HCT116 (cell line): ENCODE measurements around the gene LCN1. TPM values are rescaled to one million over a fixed set of nuclear protein-coding genes. Genes with fewer than 3 reads are reported as not detected.
"Not testable (repeated sequence)": the region's sequence is repeated elsewhere in the genome, so short reads cannot be mapped to it uniquely, and the experiment has no call there.

Experiments
- ATAC-seq: fragments of 200-7000 bp; cut with Tn5 transposase; 2 replicates; pipeline ENCODE4 v1.9.1; 2020; ENCODE audit warnings: mild to moderate bottlenecking, moderate library complexity
- BruUV-seq: library from RNA; stranded (reverse); fragments of 400-500 nt; replicated peaks from 2 replicates; lab custom pipeline; 2021; lab: Mats Ljungman, UMichigan
- CTCF ChIA-PET: fragments of 300-600 bp; sonication (Branson Sonifier 250); formaldehyde crosslinking; loops from one replicate; lab custom pipeline; 2021; ENCODE audit warnings: antibody characterized with exemption; lab: Charles Lee
- POLR2A ChIA-PET: fragments of 300-600, 350-600 bp; sonication (Branson Sonifier 250); formaldehyde crosslinking; loops from one replicate; lab custom pipeline; 2021; ENCODE audit warnings: antibody characterized with exemption; lab: Charles Lee
- RAD21 ChIA-PET, 2 experiments: fragments of 300-600 bp; sonication (Branson Sonifier 250); formaldehyde crosslinking; loops; one replicate each; lab custom pipeline; 2023; ENCODE audit warnings: low total read pairs in 2 of 2; ENCODE audit not compliant: uncharacterized antibody in 2 of 2, unreplicated experiment in 2 of 2, low non-redundant PET in 1 of 2; lab: Charles Lee
- DNase-seq: peaks from one replicate; pipeline ENCODE4 v3.0.0-alpha.2; 2010; ENCODE audit warnings: low read depth, low spot score
- H2AFZ ChIP-seq: fragments of 200-600 bp; shearing (Covaris generic), sonication (generic); 2 replicates; pipeline ENCODE4 v1.6.1; 2017; ENCODE audit warnings: low read depth, mixed run types, mixed read lengths, antibody characterized with exemption, low read length; ENCODE audit not compliant: poor library complexity, severe bottlenecking
- H3K27ac ChIP-seq: 2 replicates; pipeline ENCODE4 v1.5.1; 2012; ENCODE audit warnings: low read depth, low read length
- H3K27me3 ChIP-seq: fragments of 200-600 bp; sonication (generic); 2 replicates; pipeline ENCODE4 v1.6.1; 2016; ENCODE audit warnings: mixed run types, low read length, mixed read lengths; ENCODE audit not compliant: insufficient read depth
- H3K36me3 ChIP-seq, 2 experiments: fragments of 200-500 bp in 1 of 2; fragments of 200-600 bp in 1 of 2; sonication (Bioruptor generic) in 1 of 2; sonication (generic) in 1 of 2; 2 replicates each; pipeline versions ENCODE4 v1.5.1 to v1.6.1; 2014 to 2016; ENCODE audit warnings: low read length in 2 of 2, inconsistent platforms in 1 of 2, mixed read lengths in 1 of 2, mixed run types in 1 of 2; ENCODE audit not compliant: insufficient read depth in 2 of 2, control insufficient read depth in 1 of 2
- H3K4me1 ChIP-seq, 2 experiments: fragments of 200-600 bp in 1 of 2; sonication (generic) in 1 of 2; 2 replicates each; pipeline versions ENCODE4 v1.5.1 to v1.6.1; 2012 to 2017; ENCODE audit warnings: low read length in 2 of 2, inconsistent platforms in 1 of 2, mild to moderate bottlenecking in 1 of 2, mixed read lengths in 1 of 2, mixed run types in 1 of 2, moderate library complexity in 1 of 2; ENCODE audit not compliant: insufficient read depth in 2 of 2, control insufficient read depth in 1 of 2
- H3K4me2 ChIP-seq: fragments of 200-600 bp; sonication (generic); 2 replicates; pipeline ENCODE4 v1.6.1; 2017; ENCODE audit warnings: mixed run types, low read length, mixed read lengths
- H3K4me3 ChIP-seq, 2 experiments: fragments of 200-600 bp in 1 of 2; sonication (generic) in 1 of 2; replicated peaks in 1 of 2; 2 replicates each; pipeline ENCODE4 v1.5.1; 2011 to 2016; ENCODE audit warnings: low read length in 2 of 2, control low read depth in 1 of 2, low read depth in 1 of 2, mild to moderate bottlenecking in 1 of 2, mixed read lengths in 1 of 2, mixed run types in 1 of 2
- H3K79me2 ChIP-seq: fragments of 200-600 bp; sonication (generic); 2 replicates; pipeline ENCODE4 v1.6.1; 2017; ENCODE audit warnings: mild to moderate bottlenecking, mixed run types, low read length, moderate library complexity, mixed read lengths; ENCODE audit not compliant: insufficient read depth
- H3K9ac ChIP-seq: fragments of 200-600 bp; sonication (generic); 2 replicates; pipeline ENCODE4 v1.6.1; 2016; ENCODE audit warnings: low read length, mixed read lengths
- H3K9me2 ChIP-seq: fragments of 200-600 bp; sonication (generic), shearing (Covaris generic); 2 replicates; pipeline ENCODE4 v1.6.1; 2017; ENCODE audit warnings: mixed run types, mild to moderate bottlenecking, moderate library complexity; ENCODE audit not compliant: insufficient read depth
- H3K9me3 ChIP-seq, 2 experiments: fragments of 200-500 bp in 1 of 2; fragments of 200-600 bp in 1 of 2; sonication (Bioruptor generic) in 1 of 2; sonication (generic) in 1 of 2; 2 replicates each; pipeline ENCODE4 v1.6.1; 2014 to 2017; ENCODE audit warnings: low read length in 2 of 2, mixed read lengths in 2 of 2, inconsistent platforms in 1 of 2, low read depth in 1 of 2, mild to moderate bottlenecking in 1 of 2, mixed run types in 1 of 2, moderate library complexity in 1 of 2; ENCODE audit not compliant: control insufficient read depth in 1 of 2, insufficient read depth in 1 of 2
- H4K20me1 ChIP-seq: fragments of 200-600 bp; sonication (generic), shearing (Covaris generic); 2 replicates; pipeline ENCODE4 v1.6.1; 2017; ENCODE audit warnings: mixed run types, mild to moderate bottlenecking, moderate library complexity; ENCODE audit not compliant: insufficient read depth
- ELF1 ChIP-seq: IDR thresholded peaks from 2 replicates; pipeline ENCODE4 v1.6.1; 2012; ENCODE audit warnings: low read depth, borderline replicate concordance
- POLR2AphosphoS5 ChIP-seq: IDR thresholded peaks from 2 replicates; pipeline ENCODE4 v1.6.1; 2011; ENCODE audit warnings: mild to moderate bottlenecking, low read depth, low read length, moderate library complexity
- SIN3A ChIP-seq: IDR thresholded peaks from 2 replicates; pipeline ENCODE4 v1.6.1; 2012; ENCODE audit warnings: low read depth
- SRF ChIP-seq: IDR thresholded peaks from 2 replicates; pipeline ENCODE4 v1.6.1; 2012; ENCODE audit warnings: low read depth
- intact Hi-C: fragments of 100-400 bp; cut with micrococcal nuclease; formaldehyde crosslinking; loops from 2 replicates; pipeline ENCODE4 v1.10.0; 2022
- total RNA-seq: library from RNA; stranded (reverse); gene quantifications from one replicate; pipeline ENCODE4 v1.2.1, GENCODE V29; 2021; ENCODE audit not compliant: unreplicated experiment

Gene LCN1
- total RNA-seq, 1 experiment from 2014 or later, result not detected

- DNase-seq, H3K4me3 ChIP-seq, H3K36me3 ChIP-seq, H3K9me2 ChIP-seq, CTCF ChIA-PET, H4K20me1 ChIP-seq, POLR2A ChIA-PET, H3K4me1 ChIP-seq, intact Hi-C loops, H3K9ac ChIP-seq, H3K79me2 ChIP-seq, BruUV-seq, H2AFZ ChIP-seq, ATAC-seq, H3K4me2 ChIP-seq, H3K9me3 ChIP-seq, H3K27me3 ChIP-seq, H3K27ac ChIP-seq, RAD21 ChIA-PET: not testable (repeated sequence)
Measured at GRCh38 chr9:135528842-135529435, 7.7 kb downstream of the LCN1 start.

DNA sequence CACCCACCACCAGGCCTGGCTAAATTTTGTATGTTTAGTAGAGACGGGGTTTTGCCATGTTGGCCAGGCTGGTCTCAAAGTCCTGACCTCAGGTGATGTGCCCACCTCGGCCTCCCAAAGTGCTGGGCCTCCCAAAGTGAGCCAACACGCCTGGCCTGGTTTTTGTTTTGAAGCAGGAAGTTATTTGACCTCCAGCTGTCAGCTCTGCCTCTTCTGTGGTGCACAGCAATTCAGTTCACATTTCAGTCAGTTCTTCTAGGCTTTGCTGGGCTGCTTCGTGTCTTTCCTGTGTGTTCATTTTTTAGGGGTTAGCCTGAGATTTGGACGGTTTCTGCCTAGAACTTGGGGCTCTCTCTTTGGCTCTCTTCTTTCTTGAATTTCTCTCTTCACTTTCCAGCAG, 8.9 kb downstream of the LCN1 start:
- DNase-seq, result no peak
- no peak overlapping the region for H3K9ac ChIP-seq
- H3K4me1 ChIP-seq, result peaks cover 0 to 9% of the 10 kb centered on the region in 2 experiments; a peak in 3 of 4 replicates
- BruUV-seq, result no TSS peak
- H3K27me3 ChIP-seq, result no peaks in the 10 kb centered on the region
- H3K36me3 ChIP-seq, result no peaks in the 10 kb centered on the region
- TF ChIP-seq POLR2AphosphoS5 (no peak), SIN3A (no peak), SRF (no peak), ELF1 (no peak)
- H3K4me2 ChIP-seq, result no peak overlapping the region
- RAD21 ChIA-PET, result no interaction called here
- H3K9me2 ChIP-seq, result no peaks in the 10 kb centered on the region
- H3K27ac ChIP-seq, result no peak overlapping the region
- POLR2A ChIA-PET, result no interaction called here
- no peaks in the 10 kb centered on the region for H3K9me3 ChIP-seq
- H4K20me1 ChIP-seq, result no peaks in the 10 kb centered on the region
- no peak overlapping the region for H3K4me3 ChIP-seq
- intact Hi-C loops, result no loop called here
- ATAC-seq, result no peak
- no peaks in the 10 kb centered on the region for H3K79me2 ChIP-seq
- CTCF ChIA-PET, result no interaction called here
- H2AFZ ChIP-seq, result no peak overlapping the region
